Measurements from ENCODE around the gene SSPN.

Gene SSPN

DNA sequence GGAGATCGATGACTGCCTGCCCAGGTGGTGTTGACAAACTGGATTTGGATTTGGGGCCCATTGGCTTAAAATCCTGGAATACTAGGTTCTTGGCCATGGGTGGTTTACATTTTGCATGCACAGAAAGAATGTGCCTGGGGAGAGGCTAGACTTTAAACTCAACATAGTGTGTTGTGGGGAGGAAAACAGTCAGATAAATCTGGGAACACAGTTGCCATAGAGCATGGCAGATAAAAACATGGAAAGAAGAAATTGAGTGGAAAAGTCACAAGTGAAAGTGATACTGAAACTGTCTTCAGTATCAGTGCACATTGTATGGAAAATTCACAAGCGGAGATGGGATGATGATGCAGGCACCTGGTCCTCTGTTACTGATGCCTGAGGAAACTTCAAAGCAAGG is 95.2 kb downstream of the SSPN start:
- DNase-seq = no peak

DNA sequence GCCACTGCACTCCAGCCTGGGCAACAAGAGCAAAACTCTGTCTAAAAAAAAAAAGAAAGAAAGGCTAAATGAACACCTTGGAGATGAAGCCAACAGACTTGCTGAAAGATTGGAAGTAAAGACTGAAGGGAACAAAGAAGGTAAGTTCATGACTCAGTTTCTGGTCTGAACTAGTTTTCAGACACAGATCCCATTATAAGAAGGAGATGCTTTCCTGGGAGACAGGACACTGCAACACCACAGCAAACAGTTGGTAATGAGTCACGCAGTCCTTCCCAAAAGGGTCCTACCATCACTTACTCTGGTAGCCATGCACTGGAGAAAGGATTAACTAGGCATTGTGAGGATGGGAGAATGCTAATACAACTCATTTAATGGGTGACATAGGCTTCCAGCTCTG is 97.2 kb downstream of the SSPN start:
- DNase-seq = no peak

GRCh38 chr12:26293612-26294011 is 98.2 kb downstream of the SSPN start:
- DNase-seq = no peak

GRCh38 chr12:26295001-26295400 is 99.6 kb downstream of the SSPN start:
- DNase-seq = no peak

DNA sequence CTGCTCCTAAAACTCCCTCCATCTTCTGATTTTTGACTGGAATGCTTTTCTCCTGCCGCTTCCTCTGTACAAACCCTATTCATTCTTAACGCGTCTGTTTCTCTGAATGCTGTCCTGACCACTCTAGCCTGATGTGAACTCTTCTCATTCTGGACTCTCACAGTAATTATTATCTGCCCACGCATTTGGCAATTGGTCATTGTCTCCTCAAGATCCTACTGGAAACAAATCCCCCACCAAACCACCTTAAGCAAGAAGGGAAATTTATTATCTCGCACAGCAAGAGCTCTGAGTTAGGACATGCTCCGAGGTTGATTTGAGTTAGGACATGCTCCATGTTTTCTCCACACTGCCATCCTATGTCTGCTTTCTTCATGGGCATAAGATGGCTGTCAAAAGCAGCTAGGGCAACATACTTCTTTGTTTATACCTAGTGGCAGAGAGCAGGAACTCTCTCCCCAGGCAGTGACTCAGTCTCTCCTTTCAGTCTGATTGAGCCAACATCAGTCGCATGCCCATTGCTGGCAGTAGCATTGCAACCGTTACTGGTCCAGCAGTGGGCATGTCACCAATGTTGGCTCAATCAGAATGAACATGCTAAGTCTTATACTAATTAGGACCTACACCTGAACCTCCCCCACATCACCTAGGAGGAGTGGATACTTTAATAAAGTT is 102.2 kb downstream of the SSPN start:
- peak; percentile 25 to 27 for DNase-seq

- DNase-seq = no peak
Measured at GRCh38 chr12:26298785-26299621, 103.6 kb downstream of the SSPN start.

DNA sequence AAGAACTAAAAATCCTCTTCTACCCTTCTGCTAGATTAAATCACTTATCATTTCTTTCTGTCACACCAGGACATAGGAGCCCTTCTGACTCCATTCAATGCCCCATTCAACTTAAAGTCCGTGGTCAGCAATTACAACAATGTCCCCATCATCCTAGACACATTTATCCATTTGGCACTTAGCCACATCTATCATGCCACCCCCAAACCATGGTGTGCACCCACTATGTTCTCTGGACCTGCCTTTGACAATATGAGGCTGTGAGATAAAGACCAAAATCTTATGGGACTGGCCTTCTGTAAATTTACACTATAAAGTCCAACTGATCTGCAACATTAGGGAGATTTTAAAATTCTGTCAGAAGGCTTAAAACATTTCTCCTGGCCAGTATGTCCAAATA is 104.4 kb downstream of the SSPN start:
- no peak for DNase-seq
